Neuronal stem cell (in vitro differentiated cells): ENCODE results near the gene RFX1.
"Not testable (repeated sequence)": the region's sequence is repeated elsewhere in the genome, so short reads cannot be mapped to it uniquely, and the experiment has no call there.

Source experiments
- DNase-seq: peaks from one replicate; pipeline ENCODE4 v3.0.0-alpha.2; 2013; ENCODE audit warnings: low spot score
- H2AFZ ChIP-seq: one replicate; pipeline ENCODE4 v1.6.1; 2013; ENCODE audit warnings: mild to moderate bottlenecking, low read length, inconsistent platforms
- H2AK5ac ChIP-seq: 2 replicates; pipeline ENCODE4 v1.6.1; 2013; ENCODE audit warnings: low read depth, mild to moderate bottlenecking, inconsistent platforms, low read length, moderate library complexity, mixed read lengths
- H2BK120ac ChIP-seq: 2 replicates; pipeline ENCODE4 v1.6.1; 2013; ENCODE audit warnings: low read depth, mild to moderate bottlenecking, inconsistent platforms, low read length, moderate library complexity, mixed read lengths
- H2BK12ac ChIP-seq: one replicate; pipeline ENCODE4 v1.6.1; 2013; ENCODE audit warnings: low read length, inconsistent platforms
- H2BK15ac ChIP-seq: 2 replicates; pipeline ENCODE4 v1.6.1; 2013; ENCODE audit warnings: mild to moderate bottlenecking, low read length, inconsistent platforms, mixed read lengths
- H2BK5ac ChIP-seq: one replicate; pipeline ENCODE4 v1.6.1; 2013; ENCODE audit warnings: inconsistent platforms, mild to moderate bottlenecking, low read length, moderate library complexity
- H3K14ac ChIP-seq: one replicate; pipeline ENCODE4 v1.6.1; 2013; ENCODE audit warnings: low read length, inconsistent platforms
- H3K18ac ChIP-seq: 2 replicates; pipeline ENCODE4 v1.6.1; 2013; ENCODE audit warnings: low read length, inconsistent platforms
- H3K23ac ChIP-seq: 2 replicates; pipeline ENCODE4 v1.6.1; 2013; ENCODE audit warnings: low read depth, mild to moderate bottlenecking, mixed read lengths, low read length, inconsistent platforms; ENCODE audit not compliant: poor library complexity
- H3K27ac ChIP-seq: replicated peaks from 3 replicates; pipeline ENCODE4 v1.5.1; 2013; ENCODE audit warnings: low read length, inconsistent platforms
- H3K27me3 ChIP-seq, 3 experiments: 2 replicates each; pipeline ENCODE4 v1.6.1; 2013; ENCODE audit warnings: low read length in 3 of 3, mild to moderate bottlenecking in 2 of 3, inconsistent platforms in 1 of 3, low read depth in 1 of 3, mixed read lengths in 1 of 3, moderate library complexity in 1 of 3; ENCODE audit not compliant: control insufficient read depth in 3 of 3, insufficient read depth in 3 of 3
- H3K36me3 ChIP-seq, 2 donors: replicated peaks in 1 of 2; 2 replicates each; pipeline ENCODE4 v1.6.1; 2013; ENCODE audit warnings: low read length in 2 of 2; ENCODE audit not compliant: control insufficient read depth in 2 of 2, insufficient read depth in 2 of 2
- H3K4ac ChIP-seq: 2 replicates; pipeline ENCODE4 v1.6.1; 2013; ENCODE audit warnings: inconsistent platforms, mild to moderate bottlenecking, low read length, moderate library complexity
- H3K4me1 ChIP-seq, 2 donors: 1 replicate in 1 of 2; 2 replicates in 1 of 2; pipeline ENCODE4 v1.6.1; 2013; ENCODE audit warnings: low read length in 2 of 2, low read depth in 1 of 2; ENCODE audit not compliant: control insufficient read depth in 2 of 2, insufficient read depth in 1 of 2
- H3K4me2 ChIP-seq: one replicate; pipeline ENCODE4 v1.6.1; 2013; ENCODE audit warnings: mild to moderate bottlenecking, low read length, inconsistent platforms; ENCODE audit not compliant: insufficient read depth, poor library complexity, severe bottlenecking
- H3K4me3 ChIP-seq, 2 donors: 2 replicates each; pipeline ENCODE4 v1.5.1; 2013; ENCODE audit warnings: low read length in 2 of 2, mild to moderate bottlenecking in 2 of 2, inconsistent platforms in 1 of 2, moderate library complexity in 1 of 2
- H3K79me1 ChIP-seq: one replicate; pipeline ENCODE4 v1.6.1; 2013; ENCODE audit warnings: low read depth, mild to moderate bottlenecking, inconsistent platforms, low read length, moderate library complexity
- H3K9ac ChIP-seq: one replicate; pipeline ENCODE4 v1.6.1; 2013; ENCODE audit warnings: mild to moderate bottlenecking, low read depth, low read length, inconsistent platforms; ENCODE audit not compliant: poor library complexity
- H3K9me3 ChIP-seq, 2 donors: replicated peaks in 1 of 2; 2 replicates each; pipeline versions ENCODE3 to v1.6.1; 2013; ENCODE audit warnings: low read length in 2 of 2, mild to moderate bottlenecking in 2 of 2, inconsistent platforms in 1 of 2, low read depth in 1 of 2, mixed read lengths in 1 of 2, moderate library complexity in 1 of 2; ENCODE audit not compliant: control insufficient read depth in 2 of 2, insufficient read depth in 1 of 2
- H4K8ac ChIP-seq: one replicate; pipeline ENCODE4 v1.6.1; 2013; ENCODE audit warnings: low read depth, mild to moderate bottlenecking, inconsistent platforms, low read length, moderate library complexity
- H4K91ac ChIP-seq: one replicate; pipeline ENCODE4 v1.6.1; 2013; ENCODE audit warnings: low read length, low read depth, mild to moderate bottlenecking, inconsistent platforms; ENCODE audit not compliant: poor library complexity
- WGBS, 2 donors: extraction: QIAGEN DNeasy Blood & Tissue Kit; methylation state at CpG; one replicate each; pipeline ENCODE4 v1.1.7; 2013; ENCODE audit warnings: missing lambda C conversion rate in 2 of 2, mixed read lengths in 1 of 2; ENCODE audit not compliant: insufficient read length in 2 of 2, insufficient replicate concordance in 1 of 2; ENCODE audit errors: extremely low coverage in 2 of 2; 5-methylcytosine and 5-hydroxymethylcytosine counted together

The RFX1 gene

GRCh38 chr19:13968383-13968935 is 37.7 kb downstream of the RFX1 start:
- Histone ChIP-seq H3K9ac (no peak overlapping the region), H3K9me3 (no peaks in the 10 kb centered on the region), H4K8ac (no peak overlapping the region), H4K91ac (no peak overlapping the region), H2BK12ac (no peak overlapping the region), H3K14ac (no peak overlapping the region), H3K36me3 (peaks cover 40 to 69% of the 10 kb centered on the region in 2 donors), H3K4ac (no peak overlapping the region), H2BK15ac (no peak overlapping the region), H2AK5ac (no peak overlapping the region), H3K4me2 (no peak overlapping the region), H3K23ac (no peak overlapping the region), H3K18ac (no peak overlapping the region), H2BK120ac (no peak overlapping the region), H3K4me3 (peak overlapping the region in 1 of 2 donors; percentile 28), H2AFZ (no peak overlapping the region), H3K27me3 (no peaks in the 10 kb centered on the region), H3K4me1 (no peaks in the 10 kb centered on the region), H2BK5ac (peak overlapping the region; percentile 53), H3K27ac (no peak overlapping the region), H3K79me1 (peaks cover 7% of the 10 kb centered on the region)
- WGBS, 2 donors, result no CpG with 5 or more reads among the region's 22 CpGs
- no peak for DNase-seq

- H3K4me1 ChIP-seq, H3K27ac ChIP-seq, H3K4me2 ChIP-seq, H2BK12ac ChIP-seq, H3K14ac ChIP-seq, H3K23ac ChIP-seq, H3K18ac ChIP-seq, H3K4me3 ChIP-seq, H3K4ac ChIP-seq, DNase-seq, H3K9me3 ChIP-seq, H2BK5ac ChIP-seq, H2BK120ac ChIP-seq, H2AFZ ChIP-seq, H2AK5ac ChIP-seq, H2BK15ac ChIP-seq, H3K27me3 ChIP-seq, H4K91ac ChIP-seq, H3K9ac ChIP-seq, H4K8ac ChIP-seq, H3K79me1 ChIP-seq: not testable (repeated sequence)
- WGBS, 2 donors, result no CpG with 5 or more reads among the region's 8 CpGs
- peaks cover 36 to 60% of the 10 kb centered on the region in 2 donors for H3K36me3 ChIP-seq
Observed at GRCh38 chr19:13967206-13967605, 38.9 kb downstream of the RFX1 start.

GRCh38 chr19:13966684-13967128 is 39.4 kb downstream of the RFX1 start:
- H3K36me3 ChIP-seq, result peaks cover 36 to 57% of the 10 kb centered on the region in 2 donors
- H2BK5ac ChIP-seq, result no peak overlapping the region
- H3K18ac ChIP-seq, result no peak overlapping the region
- H2BK12ac ChIP-seq, result no peak overlapping the region
- peak overlapping the region; percentile 66 for H3K4ac ChIP-seq
- no peak overlapping the region for H2BK15ac ChIP-seq
- peaks cover 0 to 7% of the 10 kb centered on the region in 2 donors for H3K4me1 ChIP-seq
- H2BK120ac ChIP-seq, result no peak overlapping the region
- peaks cover 7% of the 10 kb centered on the region for H3K79me1 ChIP-seq
- no peak overlapping the region for H2AFZ ChIP-seq
- peak overlapping the region; percentile 2 for H3K4me2 ChIP-seq
- peak overlapping the region; percentile 85 for H3K23ac ChIP-seq
- no peak overlapping the region for H4K8ac ChIP-seq
- no peak for DNase-seq
- no peak overlapping the region for H3K27ac ChIP-seq
- H2AK5ac ChIP-seq, result peak overlapping the region; percentile 52
- peaks cover 0 to 4% (median 0%) of the 10 kb centered on the region in 3 experiments for H3K27me3 ChIP-seq
- peak overlapping the region; percentile 47 for H3K14ac ChIP-seq
- no peak overlapping the region for H4K91ac ChIP-seq
- H3K4me3 ChIP-seq, result no peak overlapping the region
- no CpG with 5 or more reads among the region's 14 CpGs for WGBS, 2 donors
- H3K9me3 ChIP-seq, result no peaks in the 10 kb centered on the region
- H3K9ac ChIP-seq, result no peak overlapping the region

GRCh38 chr19:13965926-13966683 is 40.0 kb downstream of the RFX1 start:
- no peak overlapping the region for H3K4ac ChIP-seq
- no CpG with 5 or more reads among the region's 20 CpGs for whole genome bisulfite sequencing, 2 donors
- H4K91ac ChIP-seq, result no peak overlapping the region
- H3K14ac ChIP-seq, result peak overlapping the region; percentile 47
- peak overlapping the region; percentile 52 for H2AK5ac ChIP-seq
- no peak overlapping the region for H2BK12ac ChIP-seq
- peak overlapping the region; percentile 72 for H3K9ac ChIP-seq
- no peak for DNase-seq
- H3K27me3 ChIP-seq, result peaks cover 0 to 4% (median 0%) of the 10 kb centered on the region in 3 experiments
- H2BK5ac ChIP-seq, result peak overlapping the region; percentile 53
- H3K4me2 ChIP-seq, result peak overlapping the region; percentile 2
- no peak overlapping the region for H3K27ac ChIP-seq
- H2BK120ac ChIP-seq, result no peak overlapping the region
- peaks cover 0 to 9% of the 10 kb centered on the region in 2 donors for H3K4me1 ChIP-seq
- H3K79me1 ChIP-seq, result peaks cover 7% of the 10 kb centered on the region
- no peak overlapping the region for H2AFZ ChIP-seq
- H3K23ac ChIP-seq, result peak overlapping the region; percentile 85
- peaks cover 34 to 59% of the 10 kb centered on the region in 2 donors for H3K36me3 ChIP-seq
- H3K9me3 ChIP-seq, result no peaks in the 10 kb centered on the region
- H2BK15ac ChIP-seq, result no peak overlapping the region
- no peak overlapping the region for H4K8ac ChIP-seq
- H3K4me3 ChIP-seq, result no peak overlapping the region
- H3K18ac ChIP-seq, result no peak overlapping the region
